ENCODE data around the gene THOC5.
A peak's percentile ranks its signal among the peaks of the same experiment; 100 is the strongest.

Gene THOC5

GRCh38 chr22:29584975-29585374 is 31.4 kb upstream of the THOC5 start:
- H3K14ac ChIP-seq (ENCODE audit: low read length in 2 of 2) = no peak overlapping the region
- H3K4me2 ChIP-seq (ENCODE audit: low read length, poor library complexity, severe bottlenecking) = no peak overlapping the region
- DNase-seq = no peak
- H3K4me1 ChIP-seq (ENCODE audit: control insufficient read depth, insufficient read depth, low read depth, low read length) = peaks cover 6% of the 10 kb centered on the region
- H3K79me1 ChIP-seq (replicated peaks; ENCODE audit: low read length, poor library complexity, severe bottlenecking) = peaks cover 2% of the 10 kb centered on the region
- H2BK12ac ChIP-seq (ENCODE audit: low read length in 2 of 2) = no peak overlapping the region
- no peak overlapping the region for H3K4ac ChIP-seq (ENCODE audit: low read depth in 1 of 2, low read length in 2 of 2)
- no peak overlapping the region for H4K91ac ChIP-seq (ENCODE audit: low read length)
- no peak overlapping the region for H2BK120ac ChIP-seq (ENCODE audit: low read depth, low read length)
- no peak overlapping the region for H3K18ac ChIP-seq (ENCODE audit: low read depth in 1 of 2, low read length in 2 of 2)
- no peak overlapping the region for H4K8ac ChIP-seq (ENCODE audit: low read length)
- no peak overlapping the region for H3K23ac ChIP-seq (ENCODE audit: low read length in 2 of 2)
- H3K36me3 ChIP-seq (ENCODE audit: control insufficient read depth in 1 of 2, insufficient read depth in 2 of 2, low read depth in 1 of 2, low read length in 2 of 2) = no peaks in the 10 kb centered on the region
- H3K27ac ChIP-seq (ENCODE audit: low read length, poor library complexity, severe bottlenecking) = no peak overlapping the region
- H3K9me3 ChIP-seq (ENCODE audit: control insufficient read depth, low read length) = no peaks in the 10 kb centered on the region
- no peak overlapping the region for H3K4me3 ChIP-seq (ENCODE audit: insufficient read depth in 1 of 2, low read depth in 1 of 2, low read length in 2 of 2)
- no peak overlapping the region for H2AK5ac ChIP-seq (ENCODE audit: low read length, severe bottlenecking)
- H2BK5ac ChIP-seq (ENCODE audit: low read depth, low read length, poor library complexity, severe bottlenecking) = no peak overlapping the region
- no peak overlapping the region for H3K9ac ChIP-seq (ENCODE audit: low read length)
- H2BK15ac ChIP-seq (ENCODE audit: low read depth, poor library complexity, severe bottlenecking) = no peak overlapping the region
- H2AFZ ChIP-seq (ENCODE audit: low read depth, low read length) = no peak overlapping the region
- no peaks in the 10 kb centered on the region for H3K27me3 ChIP-seq (ENCODE audit: control insufficient read depth in 1 of 2, insufficient read depth in 1 of 2, low read length in 2 of 2)
- WGBS = 96% methylated on average over 5 of the region's 5 CpGs

- H3K4ac ChIP-seq (ENCODE audit: low read depth in 1 of 2, low read length in 2 of 2) = no peak overlapping the region
- WGBS = 93% methylated on average over 12 of the region's 12 CpGs
Measured at GRCh38 chr22:29581799-29582198, 28.2 kb upstream of the THOC5 start.

GRCh38 chr22:29580200-29580810 is 26.7 kb upstream of the THOC5 start:
- peak; percentile 10 for DNase-seq
- peaks cover 0 to 5% of the 10 kb centered on the region in 2 experiments for H3K36me3 ChIP-seq (ENCODE audit: control insufficient read depth in 1 of 2, insufficient read depth in 2 of 2, low read depth in 1 of 2, low read length in 2 of 2)
- no peaks in the 10 kb centered on the region for H3K27me3 ChIP-seq (ENCODE audit: control insufficient read depth in 1 of 2, insufficient read depth in 1 of 2, low read length in 2 of 2)
- peak overlapping the region in 1 of 2 experiments; percentile 27 for H2BK12ac ChIP-seq (ENCODE audit: low read length in 2 of 2)
- peak overlapping the region; percentile 81 for H3K4me2 ChIP-seq (ENCODE audit: low read length, poor library complexity, severe bottlenecking)
- peaks cover 12% of the 10 kb centered on the region for H3K4me1 ChIP-seq (ENCODE audit: control insufficient read depth, insufficient read depth, low read depth, low read length)
- whole genome bisulfite sequencing = 29% methylated on average over 8 of the region's 8 CpGs
- peak overlapping the region; percentile 75 for H2AK5ac ChIP-seq (ENCODE audit: low read length, severe bottlenecking)
- H2BK120ac ChIP-seq (ENCODE audit: low read depth, low read length) = no peak overlapping the region
- peaks cover 13% of the 10 kb centered on the region for H3K79me1 ChIP-seq (replicated peaks; ENCODE audit: low read length, poor library complexity, severe bottlenecking)
- peak overlapping the region; percentile 80 for H2BK15ac ChIP-seq (ENCODE audit: low read depth, poor library complexity, severe bottlenecking)
- peak overlapping the region; percentile 76 for H3K9ac ChIP-seq (ENCODE audit: low read length)
- H2AFZ ChIP-seq (ENCODE audit: low read depth, low read length) = no peak overlapping the region
- peak overlapping the region; percentile 97 for H4K8ac ChIP-seq (ENCODE audit: low read length)
- H3K27ac ChIP-seq (ENCODE audit: low read length, poor library complexity, severe bottlenecking) = peak overlapping the region; percentile 62
- peak overlapping the region; percentile 84 to 98 for H3K4me3 ChIP-seq (ENCODE audit: insufficient read depth in 1 of 2, low read depth in 1 of 2, low read length in 2 of 2)
- H3K4ac ChIP-seq (ENCODE audit: low read depth in 1 of 2, low read length in 2 of 2) = peak overlapping the region; percentile 52 to 75
- H3K9me3 ChIP-seq (ENCODE audit: control insufficient read depth, low read length) = no peaks in the 10 kb centered on the region
- H3K23ac ChIP-seq (ENCODE audit: low read length in 2 of 2) = peak overlapping the region in 1 of 2 experiments; percentile 75
- peak overlapping the region; percentile 81 to 85 for H3K18ac ChIP-seq (ENCODE audit: low read depth in 1 of 2, low read length in 2 of 2)
- no peak overlapping the region for H2BK5ac ChIP-seq (ENCODE audit: low read depth, low read length, poor library complexity, severe bottlenecking)
- peak overlapping the region in 1 of 2 experiments; percentile 96 for H3K14ac ChIP-seq (ENCODE audit: low read length in 2 of 2)
- H4K91ac ChIP-seq (ENCODE audit: low read length) = peak overlapping the region; percentile 2

More at GRCh38 chr22:29581799-29582198, 28.2 kb upstream of the THOC5 start:
- no peak overlapping the region for H2BK120ac ChIP-seq (ENCODE audit: low read depth, low read length)
- no peak overlapping the region for H2AFZ ChIP-seq (ENCODE audit: low read depth, low read length)
- no peaks in the 10 kb centered on the region for H3K9me3 ChIP-seq (ENCODE audit: control insufficient read depth, low read length)
- H2BK12ac ChIP-seq (ENCODE audit: low read length in 2 of 2) = no peak overlapping the region
- H3K79me1 ChIP-seq (replicated peaks; ENCODE audit: low read length, poor library complexity, severe bottlenecking) = peaks cover 11% of the 10 kb centered on the region
- no peak overlapping the region for H3K4me2 ChIP-seq (ENCODE audit: low read length, poor library complexity, severe bottlenecking)
- H3K18ac ChIP-seq (ENCODE audit: low read depth in 1 of 2, low read length in 2 of 2) = no peak overlapping the region
- no peak for DNase-seq
- no peak overlapping the region for H2BK5ac ChIP-seq (ENCODE audit: low read depth, low read length, poor library complexity, severe bottlenecking)
- H2BK15ac ChIP-seq (ENCODE audit: low read depth, poor library complexity, severe bottlenecking) = no peak overlapping the region
- H3K27ac ChIP-seq (ENCODE audit: low read length, poor library complexity, severe bottlenecking) = no peak overlapping the region
- H3K9ac ChIP-seq (ENCODE audit: low read length) = no peak overlapping the region
- no peak overlapping the region for H4K91ac ChIP-seq (ENCODE audit: low read length)
- H3K14ac ChIP-seq (ENCODE audit: low read length in 2 of 2) = no peak overlapping the region
- H2AK5ac ChIP-seq (ENCODE audit: low read length, severe bottlenecking) = no peak overlapping the region
- peak overlapping the region; percentile 35 for H4K8ac ChIP-seq (ENCODE audit: low read length)
- H3K23ac ChIP-seq (ENCODE audit: low read length in 2 of 2) = no peak overlapping the region
- H3K36me3 ChIP-seq (ENCODE audit: control insufficient read depth in 1 of 2, insufficient read depth in 2 of 2, low read depth in 1 of 2, low read length in 2 of 2) = peaks cover 0 to 5% of the 10 kb centered on the region in 2 experiments
- no peaks in the 10 kb centered on the region for H3K27me3 ChIP-seq (ENCODE audit: control insufficient read depth in 1 of 2, insufficient read depth in 1 of 2, low read length in 2 of 2)
- peak overlapping the region in 1 of 2 experiments; percentile 84 for H3K4me3 ChIP-seq (ENCODE audit: insufficient read depth in 1 of 2, low read depth in 1 of 2, low read length in 2 of 2)
- H3K4me1 ChIP-seq (ENCODE audit: control insufficient read depth, insufficient read depth, low read depth, low read length) = peaks cover 11% of the 10 kb centered on the region

- Histone ChIP-seq H2AFZ (ENCODE audit: low read depth, low read length) (no peak overlapping the region), H3K14ac (ENCODE audit: low read length in 2 of 2) (no peak overlapping the region), H2BK12ac (ENCODE audit: low read length in 2 of 2) (no peak overlapping the region), H3K4me1 (ENCODE audit: control insufficient read depth, insufficient read depth, low read depth, low read length) (peaks cover 11% of the 10 kb centered on the region), H3K4ac (ENCODE audit: low read depth in 1 of 2, low read length in 2 of 2) (no peak overlapping the region), H2BK120ac (ENCODE audit: low read depth, low read length) (no peak overlapping the region), H3K27ac (ENCODE audit: low read length, poor library complexity, severe bottlenecking) (no peak overlapping the region), H4K91ac (ENCODE audit: low read length) (no peak overlapping the region), H3K79me1 (replicated peaks; ENCODE audit: low read length, poor library complexity, severe bottlenecking) (peaks cover 13% of the 10 kb centered on the region), H3K9me3 (ENCODE audit: control insufficient read depth, low read length) (no peaks in the 10 kb centered on the region), H3K9ac (ENCODE audit: low read length) (no peak overlapping the region), H2BK15ac (ENCODE audit: low read depth, poor library complexity, severe bottlenecking) (no peak overlapping the region), H3K4me3 (ENCODE audit: insufficient read depth in 1 of 2, low read depth in 1 of 2, low read length in 2 of 2) (no peak overlapping the region), H3K36me3 (ENCODE audit: control insufficient read depth in 1 of 2, insufficient read depth in 2 of 2, low read depth in 1 of 2, low read length in 2 of 2) (peaks cover 0 to 7% of the 10 kb centered on the region in 2 experiments), H3K27me3 (ENCODE audit: control insufficient read depth in 1 of 2, insufficient read depth in 1 of 2, low read length in 2 of 2) (no peaks in the 10 kb centered on the region), H4K8ac (ENCODE audit: low read length) (no peak overlapping the region), H3K18ac (ENCODE audit: low read depth in 1 of 2, low read length in 2 of 2) (no peak overlapping the region), H3K23ac (ENCODE audit: low read length in 2 of 2) (no peak overlapping the region), H2AK5ac (ENCODE audit: low read length, severe bottlenecking) (no peak overlapping the region), H3K4me2 (ENCODE audit: low read length, poor library complexity, severe bottlenecking) (no peak overlapping the region), H2BK5ac (ENCODE audit: low read depth, low read length, poor library complexity, severe bottlenecking) (no peak overlapping the region)
- DNase-seq = no peak
- WGBS = 89% methylated on average over 10 of the region's 10 CpGs
Measured at GRCh38 chr22:29578462-29579200, 25.1 kb upstream of the THOC5 start.
